K562 (cell line): ENCODE data around the gene KCNJ10. TPM values are rescaled to one million over a fixed set of nuclear protein-coding genes. Genes with fewer than 3 reads are reported as not detected.

Source experiments
- ATAC-seq: fragments of 200-7000 bp; cut with Tn5 transposase; 3 replicates; pipeline ENCODE4 v1.9.1; 2020; ENCODE audit warnings: moderate library complexity
- BruUV-seq: library from RNA; stranded (reverse); fragments of 400-500 nt; replicated peaks from 2 replicates; lab custom pipeline; 2021; lab: Mats Ljungman, UMichigan
- CTCF ChIA-PET: fragments of 300-600 bp; formaldehyde crosslinking; extraction: SDS; loops from one replicate; lab custom pipeline; 2021; ENCODE audit warnings: low intra/inter-chr PET ratio; lab: Yijun Ruan, JAX
- POLR2A ChIA-PET: fragments of 300-600, 350-650 bp; sonication (Branson Sonifier 250); formaldehyde crosslinking; extraction: SDS; loops from one replicate; lab custom pipeline; 2021; ENCODE audit warnings: antibody characterized with exemption, inconsistent platforms; lab: Yijun Ruan, JAX
- DNase-seq, 4 experiments: peaks; one replicate each; pipeline versions ENCODE4 v3.0.0 to v3.0.0-alpha.2; 2011 to 2018; ENCODE audit warnings: low spot score in 3 of 4, mixed read lengths in 3 of 4; ENCODE audit errors: extremely low read depth in 1 of 4
- FAIRE-seq: peaks from 2 replicates; lab custom pipeline; 2011; peaks lifted over from hg19 to GRCh38; lab: Jason Lieb, UNC
- H2AFZ ChIP-seq: 2 replicates; pipeline ENCODE4 v1.6.0; 2011; ENCODE audit warnings: low read depth, low read length, control low read depth, inconsistent platforms
- H3K27ac ChIP-seq: fragments of 200-600 bp; 3 replicates; pipeline ENCODE4 v1.8.0; 2011; ENCODE audit warnings: low read depth, mild to moderate bottlenecking, control low read depth, inconsistent platforms, low read length, moderate library complexity, mixed read lengths; ENCODE audit errors: extremely low read depth
- H3K27me3 ChIP-seq, 2 experiments: fragments of 300-600 bp in 1 of 2; 2 replicates in 1 of 2; 3 replicates in 1 of 2; pipeline versions ENCODE4 v1.6.0 to v1.8.0; 2011; ENCODE audit warnings: inconsistent platforms in 2 of 2, low read length in 2 of 2, mild to moderate bottlenecking in 1 of 2, mixed read lengths in 1 of 2, moderate library complexity in 1 of 2; ENCODE audit not compliant: control insufficient read depth in 2 of 2, insufficient read depth in 2 of 2
- H3K36me3 ChIP-seq: fragments of 300-600 bp; 3 replicates; pipeline ENCODE4 v1.8.0; 2011; ENCODE audit warnings: mild to moderate bottlenecking, low read length, inconsistent platforms; ENCODE audit not compliant: control insufficient read depth, insufficient read depth
- H3K4me1 ChIP-seq, 2 experiments: fragments of 200-600 bp in 1 of 2; replicated peaks in 1 of 2; 2 replicates in 1 of 2; 3 replicates in 1 of 2; pipeline versions ENCODE4 v1.5.1 to v1.8.0; 2011; ENCODE audit warnings: inconsistent platforms in 2 of 2, low read length in 2 of 2, mild to moderate bottlenecking in 1 of 2, mixed read lengths in 1 of 2, moderate library complexity in 1 of 2; ENCODE audit not compliant: control insufficient read depth in 2 of 2, insufficient read depth in 2 of 2
- H3K4me2 ChIP-seq: 2 replicates; pipeline ENCODE4 v1.6.1; 2011; ENCODE audit warnings: low read length, control low read depth, inconsistent platforms, mixed read lengths; ENCODE audit not compliant: insufficient read depth
- H3K4me3 ChIP-seq: fragments of 200-600 bp; sonication (generic), shearing (Covaris generic); 2 replicates; pipeline ENCODE4 v1.5.1; 2016; ENCODE audit warnings: control low read depth, inconsistent platforms
- H3K79me2 ChIP-seq: fragments of 200-600 bp; 3 replicates; pipeline ENCODE4 v1.8.0; 2011; ENCODE audit warnings: low read length, inconsistent platforms; ENCODE audit not compliant: control insufficient read depth, insufficient read depth
- H3K9ac ChIP-seq, 2 experiments: 2 replicates each; pipeline versions ENCODE4 v1.6.0 to v1.6.1; 2011; ENCODE audit warnings: low read depth in 2 of 2, low read length in 2 of 2, control low read depth in 1 of 2, inconsistent platforms in 1 of 2, mild to moderate bottlenecking in 1 of 2, mixed read lengths in 1 of 2; ENCODE audit not compliant: insufficient read depth in 1 of 2
- H3K9me1 ChIP-seq: one replicate; pipeline ENCODE4 v1.6.0; 2011; ENCODE audit warnings: inconsistent platforms, mild to moderate bottlenecking, low read length, moderate library complexity; ENCODE audit not compliant: control insufficient read depth, insufficient read depth
- H3K9me3 ChIP-seq: replicated peaks from 2 replicates; pipeline ENCODE4 v1.5.1; 2011; ENCODE audit warnings: low read depth, low read length, inconsistent platforms; ENCODE audit not compliant: control insufficient read depth, insufficient read depth
- H4K20me1 ChIP-seq: replicated peaks from 2 replicates; pipeline ENCODE4 v1.6.1; 2011; ENCODE audit warnings: low read length, inconsistent platforms, mixed read lengths; ENCODE audit not compliant: control insufficient read depth, insufficient read depth
- ARHGAP35 ChIP-seq: fragments of 450-650 bp; IDR thresholded peaks from 2 replicates; pipeline ENCODE4 v1.6.1; 2018; ENCODE audit not compliant: partially characterized antibody
- ATF2 ChIP-seq: sonication (generic); formaldehyde crosslinking; IDR thresholded peaks from 2 replicates; pipeline ENCODE4 v1.8.1; 2022; ENCODE audit warnings: missing genetic modification reagents
- CLOCK ChIP-seq: fragments of 250-450 bp; sonication (Bioruptor Pico); IDR thresholded peaks from 2 replicates; pipeline ENCODE4 v1.4.0; 2020; ENCODE audit warnings: mild to moderate bottlenecking, moderate library complexity, borderline replicate concordance
- CTCF ChIP-seq, 3 experiments: IDR thresholded peaks in 2 of 3; conservative IDR thresholded peaks in 1 of 3; 2 replicates each; pipeline ENCODE4 v1.5.1; 2011 to 2012; ENCODE audit warnings: low read length in 3 of 3, mild to moderate bottlenecking in 3 of 3, control low read depth in 2 of 3, improper control_type of control experiment in 1 of 3, inconsistent platforms in 1 of 3, low read depth in 1 of 3, mixed read lengths in 1 of 3, moderate library complexity in 1 of 3; ENCODE audit not compliant: insufficient read depth in 2 of 3
- HMG20B ChIP-seq: fragments of 250-450 bp; sonication (Bioruptor Pico); IDR thresholded peaks from 2 replicates; pipeline ENCODE4 v1.5.0; 2021; ENCODE audit warnings: mild to moderate bottlenecking
- IRF1 ChIP-seq: sonication (generic); formaldehyde crosslinking; IDR thresholded peaks from 2 replicates; pipeline ENCODE4 v1.8.0; 2022; ENCODE audit warnings: missing genetic modification reagents, mild to moderate bottlenecking, borderline replicate concordance
- MAFF ChIP-seq: IDR thresholded peaks from 2 replicates; pipeline ENCODE4 v1.6.1; 2012; ENCODE audit warnings: low read length, improper control_type of control experiment
- POLR2H ChIP-seq: IDR thresholded peaks from 2 replicates; pipeline ENCODE4 v1.6.1; 2016; ENCODE audit warnings: missing genetic modification characterization, low read depth, mild to moderate bottlenecking, control low read depth, missing compliant biosample characterization, moderate library complexity
- SRSF3 ChIP-seq: fragments of 200-400 bp; formaldehyde crosslinking; IDR thresholded peaks from 2 replicates; pipeline ENCODE4 v1.6.1; 2016; ENCODE audit warnings: mild to moderate bottlenecking, low read length, moderate library complexity; ENCODE audit not compliant: insufficient read depth
- ZNF311 ChIP-seq: fragments of 250-450 bp; sonication (Bioruptor Pico); IDR thresholded peaks from 2 replicates; pipeline ENCODE4 v1.4.0; 2020; ENCODE audit warnings: mild to moderate bottlenecking, moderate library complexity
- ZNF655 ChIP-seq: fragments of 250-450 bp; sonication (Bioruptor Pico); IDR thresholded peaks from 2 replicates; pipeline ENCODE4 v1.5.0; 2021
- ZNF785 ChIP-seq: fragments of 250-450 bp; sonication (Bioruptor Pico); IDR thresholded peaks from 2 replicates; pipeline ENCODE4 v1.4.0; 2020; ENCODE audit warnings: mild to moderate bottlenecking
- ZZZ3 ChIP-seq: fragments of 450-650 bp; IDR thresholded peaks from 2 replicates; pipeline ENCODE4 v1.6.1; 2016; ENCODE audit warnings: antibody characterized with exemption, mild to moderate bottlenecking, moderate library complexity
- WGBS: fragments of 100-300 bp; shearing (Covaris generic); methylation state at CpG from one replicate; pipeline ENCODE4 v1.1.6; 2016; ENCODE audit warnings: low coverage, mixed read lengths; ENCODE audit not compliant: insufficient coverage; ENCODE audit errors: missing lambda C conversion rate; 5-methylcytosine and 5-hydroxymethylcytosine counted together
- in situ Hi-C: fragments of 300-500 bp; cut with MboI; formaldehyde crosslinking; loops from 4 replicates; pipeline ENCODE4 v1.15.0; 2018; ENCODE audit warnings: inconsistent platforms, mixed read lengths
- intact Hi-C: fragments of 100-400 bp; cut with micrococcal nuclease; formaldehyde crosslinking; loops from 2 replicates; pipeline ENCODE4 v1.14.2; 2022
- polyA plus RNA-seq, 8 experiments: library from polyadenylated mRNA; depleted of rRNA in 4 of 8; stranded (reverse) in 5 of 8; unstranded in 3 of 8; fragments of >200 nt; fragmentation: Nextera tagmentation in 2 of 8; fragmentation: Illumina TruSeq in 1 of 8; extraction: Ambion mirVana in 2 of 8; extraction: Trizol in 1 of 8; gene quantifications; 2 replicates each; pipeline versions ENCODE4 v1.2.1 to v1.2.3, GENCODE V29; 2011 to 2014; ENCODE audit warnings: inconsistent platforms in 1 of 8, missing spikeins in 1 of 8
- total RNA-seq, 7 experiments: library from RNA; depleted of rRNA in 6 of 7; stranded (reverse); fragments of >200 nt in 6 of 7; fragmentation: Illumina TruSeq in 2 of 7; extraction: Trizol in 2 of 7; gene quantifications; 2 replicates each; pipeline versions ENCODE4 v1.2.1 to v1.2.3, GENCODE V29; 2011 to 2021; ENCODE audit warnings: low replicate concordance in 1 of 7

The KCNJ10 gene
- total and polyA plus RNA-seq, 9 of the 15 experiments (the other 6 are each of a cell fraction or from before 2014, with no cell fraction given), result 0.06 to 0.11 TPM; not detected in 7

- TF ChIP-seq CLOCK (no peak), POLR2H (tag) (no peak), SRSF3 (no peak), ZNF655 (CRISPR knock-in tag) (no peak)
These were observed 60.2 kb downstream of the KCNJ10 start (continued) for GRCh38 chr1:160009801-160010200.

GRCh38 chr1:160009081-160009480 is 60.9 kb downstream of the KCNJ10 start:
- in situ Hi-C loops (loop anchor here (5.0 kb wide), 2 partner anchors 72 to 212 kb away; no protein-coding TSS in a partner anchor), intact Hi-C loops (loop anchor here (5.0 kb wide), 1 partner anchor 227 kb away; the partner anchor contains the start of gene DUSP23)
- no TSS peak for BruUV-seq
- Histone ChIP-seq H3K27me3 (peaks cover 0 to 2% of the 10 kb centered on the region in 2 experiments; a peak in 2 of 5 replicates), H3K27ac (no peak overlapping the region), H2AFZ (no peak overlapping the region), H4K20me1 (no peaks in the 10 kb centered on the region), H3K9me3 (no peaks in the 10 kb centered on the region), H3K9ac (no peak overlapping the region), H3K4me3 (no peak overlapping the region), H3K9me1 (no peaks in the 10 kb centered on the region), H3K79me2 (no peaks in the 10 kb centered on the region), H3K4me1 (no peaks in the 10 kb centered on the region), H3K36me3 (no peaks in the 10 kb centered on the region), H3K4me2 (no peak overlapping the region)
- POLR2A ChIA-PET, result interaction anchor here (1.6 to 1.8 kb wide), 2 partner anchors 16 to 168 kb away, joined by 3 read pairs; no protein-coding TSS in a partner anchor
- DNase-seq (no peak), ATAC-seq (no peak), FAIRE-seq (no peak)
- WGBS, result 3% methylated on average over 2 of the region's 2 CpGs
- CTCF ChIA-PET, result interaction anchor here (2.0 to 4.7 kb wide), 2 partner anchors 118 to 211 kb away, joined by 6 to 44 read pairs; no protein-coding TSS in a partner anchor
- no peak for TF ChIP-seq HMG20B (CRISPR knock-in tag)
- TF ChIP-seq MAFF, result no peak
- no peak for TF ChIP-seq ATF2 (CRISPR knock-in tag)
- no peak for TF ChIP-seq ZZZ3
- TF ChIP-seq ARHGAP35, result no peak
- no peak for TF ChIP-seq IRF1 (CRISPR knock-in tag)
- TF ChIP-seq ZNF311, result no peak
- no peak for TF ChIP-seq ZNF785 (CRISPR knock-in tag)
- no peak for TF ChIP-seq CTCF (IDR thresholded peaks at IDR 0.05 in 2 of 3, conservative IDR thresholded peaks at IDR 0.05 in 1 of 3; ENCODE audit: insufficient read depth in 2 of 3, low read depth in 1 of 3, low read length in 3 of 3)
